ENCODE data around the gene ASMTL.

Gene ASMTL

DNA sequence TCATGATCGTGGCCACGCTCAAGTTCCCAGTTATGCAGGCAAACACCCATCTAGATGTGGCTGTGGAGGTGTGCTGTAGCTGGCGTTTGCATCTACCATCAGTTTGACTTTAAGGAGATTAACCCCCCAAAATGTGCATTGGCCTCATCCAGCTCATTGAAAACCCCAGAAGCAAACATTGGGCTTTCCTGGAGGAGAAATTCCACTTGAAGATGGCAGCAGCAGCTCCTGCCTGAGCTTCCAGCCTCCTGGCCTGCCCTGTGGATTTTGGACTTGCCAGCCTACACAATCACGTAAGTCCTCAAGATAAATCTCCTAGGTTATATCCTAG lies 30.6 kb downstream of the ASMTL start:
- Histone ChIP-seq H3K79me2 (ENCODE audit: insufficient read depth, low read length) (no peaks in the 10 kb centered on the region), H3K9me2 (replicated peaks; ENCODE audit: insufficient read depth, low read length) (no peaks in the 10 kb centered on the region), H3K4me3 (ENCODE audit: insufficient read depth, low read length, poor library complexity, severe bottlenecking) (no peak overlapping the region), H3F3A (ENCODE audit: insufficient read depth) (no peaks in the 10 kb centered on the region), H3K27me3 (ENCODE audit: low read length) (no peaks in the 10 kb centered on the region), H3K9me3 (ENCODE audit: insufficient read depth, low read length) (no peaks in the 10 kb centered on the region), H3K4me2 (ENCODE audit: low read depth, low read length, poor library complexity, severe bottlenecking) (no peak overlapping the region), H3K27ac (ENCODE audit: low read depth, low read length) (no peak overlapping the region), H4K20me1 (ENCODE audit: low read depth, low read length) (no peaks in the 10 kb centered on the region), H2AFZ (ENCODE audit: low read depth, low read length, severe bottlenecking) (no peak overlapping the region), H3K36me3 (ENCODE audit: low read length) (0 out of 2 replicates have a peak, but pooled peaks cover 2% of the 10 kb centered on the region), H3K9ac (ENCODE audit: low read length) (no peak overlapping the region)
- TF ChIP-seq EZH2phosphoT487 (conservative IDR thresholded peaks at IDR 0.05; ENCODE audit: low read length): no peak
- TF ChIP-seq, protein P1, sequence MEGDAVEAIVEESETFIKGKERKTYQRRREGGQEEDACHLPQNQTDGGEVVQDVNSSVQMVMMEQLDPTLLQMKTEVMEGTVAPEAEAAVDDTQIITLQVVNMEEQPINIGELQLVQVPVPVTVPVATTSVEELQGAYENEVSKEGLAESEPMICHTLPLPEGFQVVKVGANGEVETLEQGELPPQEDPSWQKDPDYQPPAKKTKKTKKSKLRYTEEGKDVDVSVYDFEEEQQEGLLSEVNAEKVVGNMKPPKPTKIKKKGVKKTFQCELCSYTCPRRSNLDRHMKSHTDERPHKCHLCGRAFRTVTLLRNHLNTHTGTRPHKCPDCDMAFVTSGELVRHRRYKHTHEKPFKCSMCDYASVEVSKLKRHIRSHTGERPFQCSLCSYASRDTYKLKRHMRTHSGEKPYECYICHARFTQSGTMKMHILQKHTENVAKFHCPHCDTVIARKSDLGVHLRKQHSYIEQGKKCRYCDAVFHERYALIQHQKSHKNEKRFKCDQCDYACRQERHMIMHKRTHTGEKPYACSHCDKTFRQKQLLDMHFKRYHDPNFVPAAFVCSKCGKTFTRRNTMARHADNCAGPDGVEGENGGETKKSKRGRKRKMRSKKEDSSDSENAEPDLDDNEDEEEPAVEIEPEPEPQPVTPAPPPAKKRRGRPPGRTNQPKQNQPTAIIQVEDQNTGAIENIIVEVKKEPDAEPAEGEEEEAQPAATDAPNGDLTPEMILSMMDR (IDR thresholded peaks at IDR 0.05; ENCODE audit: insufficient read depth, low read length, poor library complexity, severe bottlenecking): no peak

DNA sequence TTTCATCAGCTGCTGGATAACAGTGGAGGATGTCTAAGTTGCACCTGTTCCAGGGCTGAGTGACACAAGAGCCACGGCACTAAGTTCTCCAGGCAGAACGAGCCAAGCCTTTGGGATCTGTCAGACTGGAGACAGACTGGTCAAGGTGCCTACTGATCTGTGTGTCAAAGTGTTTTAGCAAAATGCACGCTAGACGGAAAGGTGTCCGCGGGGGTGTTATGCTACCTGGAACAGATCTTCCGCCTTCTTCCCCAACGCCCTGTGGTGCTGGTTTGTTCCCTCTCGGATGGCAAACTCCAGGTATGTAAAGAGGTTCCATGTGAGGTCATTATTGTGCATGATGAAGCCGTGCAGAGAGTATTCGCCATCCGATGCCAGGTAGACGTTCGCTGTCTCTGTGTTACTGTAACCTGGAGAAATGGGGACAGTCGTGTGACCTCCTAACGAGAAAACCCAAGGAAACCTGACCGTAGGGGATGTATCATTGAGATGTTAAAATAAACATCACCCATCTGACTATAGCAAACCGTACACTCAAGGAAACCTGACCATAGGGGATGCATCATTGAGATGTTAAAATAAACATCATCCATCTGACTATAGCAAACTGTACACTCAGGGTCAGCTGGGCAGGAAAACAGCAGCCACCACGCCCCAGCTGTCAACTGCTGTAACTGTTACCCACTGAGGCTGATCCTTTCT lies 31.1 kb downstream of the ASMTL start:
- no peak overlapping the region for H3K4me2 ChIP-seq (ENCODE audit: low read depth, low read length, poor library complexity, severe bottlenecking)
- 0 out of 2 replicates have a peak, but pooled peaks cover 2% of the 10 kb centered on the region for H3K36me3 ChIP-seq (ENCODE audit: low read length)
- no peak overlapping the region for H3K9ac ChIP-seq (ENCODE audit: low read length)
- H3K79me2 ChIP-seq (ENCODE audit: insufficient read depth, low read length): no peaks in the 10 kb centered on the region
- H3K27ac ChIP-seq (ENCODE audit: low read depth, low read length): no peak overlapping the region
- TF ChIP-seq, protein P1 (IDR thresholded peaks at IDR 0.05; ENCODE audit: insufficient read depth, low read length, poor library complexity, severe bottlenecking): no peak
- TF ChIP-seq EZH2phosphoT487 (conservative IDR thresholded peaks at IDR 0.05; ENCODE audit: low read length): no peak
- H3K27me3 ChIP-seq (ENCODE audit: low read length): no peaks in the 10 kb centered on the region
- H4K20me1 ChIP-seq (ENCODE audit: low read depth, low read length): no peaks in the 10 kb centered on the region
- H3K4me3 ChIP-seq (ENCODE audit: insufficient read depth, low read length, poor library complexity, severe bottlenecking): no peak overlapping the region
- no peaks in the 10 kb centered on the region for H3F3A ChIP-seq (ENCODE audit: insufficient read depth)
- no peaks in the 10 kb centered on the region for H3K9me2 ChIP-seq (replicated peaks; ENCODE audit: insufficient read depth, low read length)
- H2AFZ ChIP-seq (ENCODE audit: low read depth, low read length, severe bottlenecking): no peak overlapping the region
- no peaks in the 10 kb centered on the region for H3K9me3 ChIP-seq (ENCODE audit: insufficient read depth, low read length)

- 0 out of 2 replicates have a peak overlapping the region, but pooled peaks have one; percentile 20 for H3K27ac ChIP-seq (ENCODE audit: low read depth, low read length)
- no peaks in the 10 kb centered on the region for H3K9me2 ChIP-seq (replicated peaks; ENCODE audit: insufficient read depth, low read length)
- H3K27me3 ChIP-seq (ENCODE audit: low read length): no peaks in the 10 kb centered on the region
- H3K4me3 ChIP-seq (ENCODE audit: insufficient read depth, low read length, poor library complexity, severe bottlenecking): no peak overlapping the region
- H2AFZ ChIP-seq (ENCODE audit: low read depth, low read length, severe bottlenecking): no peak overlapping the region
- H3K36me3 ChIP-seq (ENCODE audit: low read length): 0 out of 2 replicates have a peak, but pooled peaks cover 2% of the 10 kb centered on the region
- no peaks in the 10 kb centered on the region for H3F3A ChIP-seq (ENCODE audit: insufficient read depth)
- H3K4me2 ChIP-seq (ENCODE audit: low read depth, low read length, poor library complexity, severe bottlenecking): no peak overlapping the region
- H3K79me2 ChIP-seq (ENCODE audit: insufficient read depth, low read length): no peaks in the 10 kb centered on the region
- no peak overlapping the region for H3K9ac ChIP-seq (ENCODE audit: low read length)
- TF ChIP-seq, protein P1 (IDR thresholded peaks at IDR 0.05; ENCODE audit: insufficient read depth, low read length, poor library complexity, severe bottlenecking): no peak
- no peak for TF ChIP-seq EZH2phosphoT487 (conservative IDR thresholded peaks at IDR 0.05; ENCODE audit: low read length)
- H3K9me3 ChIP-seq (ENCODE audit: insufficient read depth, low read length): no peaks in the 10 kb centered on the region
- no peaks in the 10 kb centered on the region for H4K20me1 ChIP-seq (ENCODE audit: low read depth, low read length)
Observed at GRCh38 chrX:1420371-1420770, 32.3 kb downstream of the ASMTL start.

Measured in SU-DHL-6 (cell line).